ENCODE results near the gene CLASP1.

- TF ChIP-seq, protein P1, sequence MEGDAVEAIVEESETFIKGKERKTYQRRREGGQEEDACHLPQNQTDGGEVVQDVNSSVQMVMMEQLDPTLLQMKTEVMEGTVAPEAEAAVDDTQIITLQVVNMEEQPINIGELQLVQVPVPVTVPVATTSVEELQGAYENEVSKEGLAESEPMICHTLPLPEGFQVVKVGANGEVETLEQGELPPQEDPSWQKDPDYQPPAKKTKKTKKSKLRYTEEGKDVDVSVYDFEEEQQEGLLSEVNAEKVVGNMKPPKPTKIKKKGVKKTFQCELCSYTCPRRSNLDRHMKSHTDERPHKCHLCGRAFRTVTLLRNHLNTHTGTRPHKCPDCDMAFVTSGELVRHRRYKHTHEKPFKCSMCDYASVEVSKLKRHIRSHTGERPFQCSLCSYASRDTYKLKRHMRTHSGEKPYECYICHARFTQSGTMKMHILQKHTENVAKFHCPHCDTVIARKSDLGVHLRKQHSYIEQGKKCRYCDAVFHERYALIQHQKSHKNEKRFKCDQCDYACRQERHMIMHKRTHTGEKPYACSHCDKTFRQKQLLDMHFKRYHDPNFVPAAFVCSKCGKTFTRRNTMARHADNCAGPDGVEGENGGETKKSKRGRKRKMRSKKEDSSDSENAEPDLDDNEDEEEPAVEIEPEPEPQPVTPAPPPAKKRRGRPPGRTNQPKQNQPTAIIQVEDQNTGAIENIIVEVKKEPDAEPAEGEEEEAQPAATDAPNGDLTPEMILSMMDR (IDR thresholded peaks at IDR 0.05): no peak
- no peak for TF ChIP-seq POLR2A (IDR thresholded peaks at IDR 0.05)
These were observed 16.2 kb upstream of the CLASP1 start for GRCh38 chr2:121665504-121665903.
